GM12878 (cell line): ENCODE data around the gene VPREB1. TPM values are rescaled to one million over a fixed set of nuclear protein-coding genes. Genes with fewer than 3 reads are reported as not detected.

ENCODE experiments used
- ATAC-seq: fragments of 200-7000 bp; cut with Tn5 transposase; 3 replicates; pipeline ENCODE4 v1.9.1; 2020; ENCODE audit warnings: mild to moderate bottlenecking, moderate library complexity
- BruUV-seq: library from RNA; stranded (reverse); fragments of 400-500 nt; replicated peaks from 2 replicates; lab custom pipeline; 2021; lab: Mats Ljungman, UMichigan
- CTCF ChIA-PET: fragments of 300-600 bp; sonication (Branson Sonifier 250); formaldehyde crosslinking; extraction: SDS; loops from one replicate; lab custom pipeline; 2021; ENCODE audit warnings: inconsistent platforms; lab: Yijun Ruan, JAX
- POLR2A ChIA-PET: fragments of 350-600 bp; formaldehyde crosslinking; extraction: SDS; loops from one replicate; lab custom pipeline; 2021; ENCODE audit warnings: inconsistent platforms; lab: Charles Lee
- RAD21 ChIA-PET: fragments of 300-600 bp; sonication (Branson Sonifier 250); formaldehyde crosslinking; loops from one replicate; lab custom pipeline; 2023; ENCODE audit warnings: antibody characterized with exemption; ENCODE audit not compliant: unreplicated experiment; lab: Charles Lee
- SMC1A ChIA-PET: fragments of 300-600 bp; sonication (Branson Sonifier 250); formaldehyde crosslinking; loops from one replicate; lab custom pipeline; 2023; ENCODE audit not compliant: unreplicated experiment, uncharacterized antibody; lab: Charles Lee
- DNase-seq: peaks from one replicate; pipeline ENCODE4 v3.0.0-alpha.2; 2011; ENCODE audit warnings: low read depth, low spot score
- FAIRE-seq: peaks from 3 replicates; lab custom pipeline; 2011; peaks lifted over from hg19 to GRCh38; lab: Jason Lieb, UNC
- H2AFZ ChIP-seq: 2 replicates; pipeline ENCODE4 v1.6.0; 2011; ENCODE audit warnings: low read depth, low read length, control low read depth; ENCODE audit not compliant: control insufficient read depth
- H3K27ac ChIP-seq: 2 replicates; pipeline ENCODE4 v1.5.1; 2011; ENCODE audit warnings: control low read depth; ENCODE audit not compliant: control insufficient read depth, insufficient read depth
- H3K27me3 ChIP-seq, 2 experiments: replicated peaks in 1 of 2; 2 replicates each; pipeline versions ENCODE4 v1.6.0 to v1.6.1; 2011; ENCODE audit warnings: low read length in 1 of 2; ENCODE audit not compliant: control insufficient read depth in 2 of 2, insufficient read depth in 2 of 2
- H3K36me3 ChIP-seq, 2 experiments: 2 replicates each; pipeline ENCODE4 v1.5.1; 2011; ENCODE audit warnings: low read length in 1 of 2; ENCODE audit not compliant: control insufficient read depth in 2 of 2, insufficient read depth in 2 of 2
- H3K4me1 ChIP-seq: 2 replicates; pipeline ENCODE4 v1.6.1; 2011; ENCODE audit warnings: mild to moderate bottlenecking, low read length, moderate library complexity, mixed read lengths; ENCODE audit not compliant: control insufficient read depth, insufficient read depth
- H3K4me2 ChIP-seq: 2 replicates; pipeline ENCODE4 v1.6.0; 2011; ENCODE audit warnings: control low read depth; ENCODE audit not compliant: control insufficient read depth, insufficient read depth
- H3K4me3 ChIP-seq: fragments of 200-600 bp; sonication (generic); 2 replicates; pipeline ENCODE4 v1.5.1; 2016
- H3K79me2 ChIP-seq: 2 replicates; pipeline ENCODE4 v1.6.0; 2011; ENCODE audit warnings: low read length; ENCODE audit not compliant: control insufficient read depth, insufficient read depth
- H3K9ac ChIP-seq: 2 replicates; pipeline ENCODE4 v1.8.0; 2011; ENCODE audit warnings: low read length, control low read depth, mixed read lengths; ENCODE audit not compliant: control insufficient read depth, insufficient read depth
- H3K9me3 ChIP-seq: replicated peaks from 3 replicates; pipeline ENCODE4 v1.5.1; 2011; ENCODE audit warnings: mild to moderate bottlenecking, low read length; ENCODE audit not compliant: control insufficient read depth, insufficient read depth
- H4K20me1 ChIP-seq: 2 replicates; pipeline ENCODE4 v1.6.0; 2011; ENCODE audit not compliant: control insufficient read depth, insufficient read depth
- BCL3 ChIP-seq: IDR thresholded peaks from 2 replicates; pipeline ENCODE4 v1.6.1; 2011; ENCODE audit warnings: borderline replicate concordance, low read depth, mild to moderate bottlenecking, moderate library complexity, low read length; ENCODE audit not compliant: insufficient read depth, poor library complexity, severe bottlenecking
- BMI1 ChIP-seq: fragments of 450-650 bp; IDR thresholded peaks from 2 replicates; pipeline ENCODE4 v1.6.1; 2016; ENCODE audit warnings: mild to moderate bottlenecking, moderate library complexity, borderline replicate concordance
- CBFB ChIP-seq: IDR thresholded peaks from 2 replicates; pipeline ENCODE4 v1.6.1; 2016; ENCODE audit warnings: antibody characterized with exemption, low read depth
- CEBPB ChIP-seq, 2 experiments: fragments of 150-350 bp in 1 of 2; IDR thresholded peaks; 2 replicates each; pipeline ENCODE4 v1.6.1; 2012 to 2014; ENCODE audit warnings: low read depth in 2 of 2, low read length in 2 of 2, borderline replicate concordance in 1 of 2, inconsistent platforms in 1 of 2
- CTCF ChIP-seq, 3 experiments: IDR thresholded peaks in 2 of 3; conservative IDR thresholded peaks in 1 of 3; 2 replicates each; pipeline ENCODE4 v1.5.1; 2011; ENCODE audit warnings: low read depth in 3 of 3, low read length in 3 of 3, mild to moderate bottlenecking in 3 of 3, control low read depth in 2 of 3, moderate library complexity in 2 of 3, inconsistent platforms in 1 of 3, mixed read lengths in 1 of 3; ENCODE audit not compliant: control insufficient read depth in 2 of 3, insufficient read depth in 1 of 3; ENCODE audit errors: extremely low read depth in 1 of 3
- EZH2 ChIP-seq: IDR thresholded peaks from 2 replicates; pipeline ENCODE4 v1.6.1; 2012; ENCODE audit warnings: low read depth, mild to moderate bottlenecking, control low read depth, inconsistent platforms, low read length, borderline replicate concordance; ENCODE audit not compliant: control insufficient read depth
- HDGF ChIP-seq: fragments of 450-650 bp; IDR thresholded peaks from 2 replicates; pipeline ENCODE4 v1.6.1; 2016; ENCODE audit warnings: antibody characterized with exemption
- SREBF1 ChIP-seq: IDR thresholded peaks from 2 replicates; pipeline ENCODE4 v1.6.1; 2012; ENCODE audit warnings: mild to moderate bottlenecking, low read length
- TCF3 ChIP-seq: IDR thresholded peaks from 2 replicates; pipeline ENCODE4 v1.6.1; 2012; ENCODE audit warnings: low read depth, mild to moderate bottlenecking, low read length, borderline replicate concordance; ENCODE audit not compliant: insufficient read depth
- ZBTB40 ChIP-seq: fragments of 450-650 bp; IDR thresholded peaks from 2 replicates; pipeline ENCODE4 v1.6.1; 2016; ENCODE audit warnings: mild to moderate bottlenecking, moderate library complexity, borderline replicate concordance
- ZNF207 ChIP-seq: fragments of 450-650 bp; IDR thresholded peaks from 2 replicates; pipeline ENCODE4 v1.6.1; 2014; ENCODE audit warnings: antibody characterized with exemption, mild to moderate bottlenecking, borderline replicate concordance
- WGBS: methylation state at CpG from one replicate; pipeline ENCODE4 v1.1.6; 2016; ENCODE audit warnings: low lambda C conversion rate; ENCODE audit not compliant: insufficient replicate concordance, insufficient coverage; ENCODE audit errors: missing lambda C conversion rate; 5-methylcytosine and 5-hydroxymethylcytosine counted together
- in situ Hi-C: fragments of 300-500 bp; cut with MboI; formaldehyde crosslinking; loops from 9 replicates; pipeline ENCODE4 v1.14.3; 2018; ENCODE audit warnings: mixed read lengths
- intact Hi-C: fragments of 100-400 bp; cut with micrococcal nuclease; formaldehyde crosslinking; loops from one replicate; pipeline ENCODE4 v1.14.2; 2022; ENCODE audit not compliant: unreplicated experiment
- polyA plus RNA-seq, 11 experiments: library from polyadenylated mRNA; depleted of rRNA in 4 of 11; unstranded in 6 of 11; stranded (reverse) in 5 of 11; fragments of >200 nt; fragmentation: Nextera tagmentation in 4 of 11; fragmentation: Illumina TruSeq in 1 of 11; extraction: Ambion mirVana in 4 of 11; extraction: Trizol in 1 of 11; gene quantifications; 1 replicate in 1 of 11; 2 replicates in 10 of 11; pipeline versions ENCODE4 v1.2.1 to v1.2.3, GENCODE V29; 2011 to 2016; ENCODE audit warnings: inconsistent platforms in 2 of 11, missing spikeins in 2 of 11, low read depth in 1 of 11
- total RNA-seq, 4 experiments: library from RNA; depleted of rRNA in 3 of 4; stranded (reverse); fragments of >200 nt in 3 of 4; fragmentation: Illumina TruSeq in 1 of 4; extraction: Trizol in 1 of 4; gene quantifications; 2 replicates each; pipeline versions ENCODE4 v1.2.1 to v1.2.3, GENCODE V29; 2013 to 2021

The VPREB1 gene
- total and polyA plus RNA-seq, 10 of the 15 experiments (the other 5 are each of a cell fraction or from before 2014, with no cell fraction given), result not detected

GRCh38 chr22:22210375-22210774, 34.2 kb upstream of the VPREB1 start (continued):
- no peak for TF ChIP-seq CTCF (IDR thresholded peaks at IDR 0.05 in 2 of 3, conservative IDR thresholded peaks at IDR 0.05 in 1 of 3; ENCODE audit: control insufficient read depth in 2 of 3, extremely low read depth in 1 of 3, insufficient read depth in 1 of 3, low read depth in 3 of 3, low read length in 3 of 3)
- TF ChIP-seq, all 136 proteins: peak for 2

GRCh38 chr22:22210889-22211833, 33.4 kb upstream of the VPREB1 start:
- in situ Hi-C loops, result no loop called here
- TF ChIP-seq TCF3 (no peak), SREBF1 (no peak), HDGF (no peak), BCL3 (no peak), ZBTB40 (no peak), CEBPB (IDR thresholded peaks at IDR 0.05; ENCODE audit: borderline replicate concordance in 1 of 2, low read depth in 2 of 2, low read length in 2 of 2) (no peak), BMI1 (no peak), ZNF207 (no peak), EZH2 (no peak), CBFB (no peak)

More at GRCh38 chr22:22210889-22211833, 33.4 kb upstream of the VPREB1 start:
- Histone ChIP-seq H3K9ac (no peak overlapping the region), H2AFZ (no peak overlapping the region), H4K20me1 (no peaks in the 10 kb centered on the region), H3K9me3 (no peaks in the 10 kb centered on the region), H3K36me3 (no peaks in the 10 kb centered on the region), H3K4me1 (peaks cover 6% of the 10 kb centered on the region), H3K27ac (no peak overlapping the region), H3K79me2 (no peaks in the 10 kb centered on the region), H3K4me3 (no peak overlapping the region), H3K27me3 (no peaks in the 10 kb centered on the region), H3K4me2 (no peak overlapping the region)
- intact Hi-C loops, result no loop called here
- ChIA-PET CTCF (interaction anchor here (0.9 to 1.7 kb wide), 5 partner anchors 9 to 101 kb away, joined by 3 to 9 read pairs (median 3); no protein-coding TSS in a partner anchor), POLR2A (no interaction called here), RAD21 (interaction anchor here (3.9 kb wide), 1 partner anchor 25 kb away, joined by 31 read pairs; no protein-coding TSS in a partner anchor), SMC1A (interaction anchor here (0.6 to 1.3 kb wide), 4 partner anchors 9 to 245 kb away, joined by 3 to 6 read pairs (median 3); no protein-coding TSS in a partner anchor)
- no TSS peak for BruUV-seq
- WGBS, result 78% methylated on average over 13 of the region's 13 CpGs
- no peak for ATAC-seq
- FAIRE-seq, result no peak
- no peak for DNase-seq
